Panc1 (cell line): ENCODE measurements around the gene MYORG. TPM values are rescaled to one million over a fixed set of nuclear protein-coding genes. Genes with fewer than 3 reads are reported as not detected.

Experiments used
- ATAC-seq: fragments of 200-7000 bp; cut with Tn5 transposase; 2 replicates; pipeline ENCODE4 v1.9.1; 2020; ENCODE audit warnings: mild to moderate bottlenecking, moderate library complexity
- BruUV-seq: library from RNA; stranded (reverse); fragments of 400-500 nt; replicated peaks from 2 replicates; lab custom pipeline; 2021; lab: Mats Ljungman, UMichigan
- CTCF ChIA-PET: fragments of 300-600 bp; sonication (Branson Sonifier 250); formaldehyde crosslinking; loops from one replicate; lab custom pipeline; 2022; ENCODE audit warnings: antibody characterized with exemption; lab: Charles Lee
- POLR2A ChIA-PET: fragments of 300-600 bp; sonication (Branson Sonifier 250); formaldehyde crosslinking; loops from one replicate; lab custom pipeline; 2022; ENCODE audit warnings: antibody characterized with exemption; lab: Charles Lee
- DNase-seq: peaks from one replicate; pipeline ENCODE4 v3.0.0-alpha.2; 2010; ENCODE audit warnings: low read depth, low spot score
- H3K27ac ChIP-seq: 2 replicates; pipeline ENCODE4 v1.5.1; 2011; ENCODE audit warnings: mild to moderate bottlenecking, low read length, inconsistent platforms
- H3K27me3 ChIP-seq: fragments of 200-500 bp; sonication (Bioruptor generic); 2 replicates; pipeline ENCODE4 v1.6.0; 2014; ENCODE audit warnings: low read length, inconsistent platforms; ENCODE audit not compliant: control insufficient read depth, insufficient read depth
- H3K36me3 ChIP-seq: fragments of 200-500 bp; sonication (Bioruptor generic); 2 replicates; pipeline ENCODE4 v1.5.1; 2014; ENCODE audit warnings: inconsistent platforms, mild to moderate bottlenecking, low read length, moderate library complexity; ENCODE audit not compliant: control insufficient read depth, insufficient read depth
- H3K4me1 ChIP-seq: 2 replicates; pipeline ENCODE4 v1.5.1; 2011; ENCODE audit warnings: inconsistent platforms, mild to moderate bottlenecking, low read length, moderate library complexity; ENCODE audit not compliant: control insufficient read depth, insufficient read depth
- H3K4me3 ChIP-seq, 2 experiments: 2 replicates each; pipeline ENCODE4 v1.5.1; 2011 to 2012; ENCODE audit warnings: low read depth in 2 of 2, low read length in 2 of 2, mild to moderate bottlenecking in 2 of 2, inconsistent platforms in 1 of 2, moderate library complexity in 1 of 2
- H3K9me3 ChIP-seq: fragments of 200-500 bp; sonication (Bioruptor generic); 2 replicates; pipeline ENCODE4 v1.5.1; 2014; ENCODE audit warnings: low read depth, mild to moderate bottlenecking, inconsistent platforms, low read length, moderate library complexity; ENCODE audit not compliant: control insufficient read depth, insufficient read depth
- CTCF ChIP-seq: fragments of 450-650 bp; IDR thresholded peaks from 2 replicates; pipeline ENCODE4 v1.5.1; 2017; ENCODE audit warnings: mild to moderate bottlenecking
- POLR2AphosphoS5 ChIP-seq: IDR thresholded peaks from 2 replicates; pipeline ENCODE4 v1.6.1; 2012; ENCODE audit warnings: mild to moderate bottlenecking, low read depth, low read length, moderate library complexity
- REST ChIP-seq, 2 experiments: IDR thresholded peaks; 2 replicates each; pipeline ENCODE4 v1.6.1; 2011 to 2012; ENCODE audit warnings: low read depth in 2 of 2, control low read depth in 1 of 2, low read length in 1 of 2, mild to moderate bottlenecking in 1 of 2, moderate library complexity in 1 of 2; ENCODE audit not compliant: insufficient read depth in 1 of 2
- SIN3A ChIP-seq: IDR thresholded peaks from 2 replicates; pipeline ENCODE4 v1.6.1; 2012; ENCODE audit warnings: low read depth, mild to moderate bottlenecking, low read length, moderate library complexity, borderline replicate concordance; ENCODE audit not compliant: insufficient read depth
- TCF7L2 ChIP-seq: IDR thresholded peaks from 2 replicates; pipeline ENCODE4 v1.6.1; 2011; ENCODE audit warnings: mild to moderate bottlenecking, low read depth, low read length, inconsistent platforms
- in situ Hi-C: cut with HindIII; loops from 2 replicates; pipeline ENCODE4 v1.10.0; 2016; ENCODE audit warnings: low sequenced_read_pairs, low pct_unique_long_range_greater_than_20kb
- intact Hi-C: fragments of 100-400 bp; cut with micrococcal nuclease; formaldehyde crosslinking; loops from one replicate; pipeline ENCODE4 v1.10.0; 2022; ENCODE audit not compliant: unreplicated experiment
- total RNA-seq: library from RNA; stranded (reverse); gene quantifications from one replicate; pipeline ENCODE4 v1.2.1, GENCODE V29; 2021; ENCODE audit not compliant: unreplicated experiment

MYORG gene
- total RNA-seq, 1 experiment from 2014 or later: 9.7 TPM

- Histone ChIP-seq H3K4me3 (no peak overlapping the region), H3K4me1 (no peaks in the 10 kb centered on the region), H3K27me3 (no peaks in the 10 kb centered on the region), H3K9me3 (no peaks in the 10 kb centered on the region), H3K27ac (no peak overlapping the region), H3K36me3 (no peaks in the 10 kb centered on the region)
- ChIA-PET POLR2A (interaction anchor here (0.7 kb wide), 1 partner anchor 51 kb away, joined by 4 read pairs; no protein-coding TSS in a partner anchor), CTCF (no interaction called here)
- in situ Hi-C loops: no loop called here
- BruUV-seq: no TSS peak
- DNase-seq: no peak
- no peak for ATAC-seq
- TF ChIP-seq SIN3A (no peak), REST (IDR thresholded peaks at IDR 0.05; ENCODE audit: insufficient read depth in 1 of 2, low read depth in 2 of 2, low read length in 1 of 2) (no peak), TCF7L2 (no peak)
- intact Hi-C loops: no loop called here
These were observed 10.3 kb downstream of the MYORG start for GRCh38 chr9:34366365-34366764.

- no peaks in the 10 kb centered on the region for H3K4me1 ChIP-seq
- H3K9me3 ChIP-seq: no peaks in the 10 kb centered on the region
- ATAC-seq: no peak
- BruUV-seq: no TSS peak
- no peak for DNase-seq
- H3K4me3 ChIP-seq: no peak overlapping the region
- intact Hi-C loops (no loop called here), in situ Hi-C loops (no loop called here)
- no peaks in the 10 kb centered on the region for H3K27me3 ChIP-seq
- TF ChIP-seq SIN3A (no peak), REST (IDR thresholded peaks at IDR 0.05; ENCODE audit: insufficient read depth in 1 of 2, low read depth in 2 of 2, low read length in 1 of 2) (no peak), TCF7L2 (no peak), POLR2AphosphoS5 (no peak), CTCF (no peak)
- CTCF ChIA-PET: no interaction called here
- no peak overlapping the region for H3K27ac ChIP-seq
- no peaks in the 10 kb centered on the region for H3K36me3 ChIP-seq
- POLR2A ChIA-PET: no interaction called here
These were observed 11.4 kb downstream of the MYORG start for GRCh38 chr9:34365282-34365681.
